GM19324 (cell line): ENCODE measurements around the gene OPTC.
"Not testable (repeated sequence)": the region's sequence is repeated elsewhere in the genome, so short reads cannot be mapped to it uniquely, and the experiment has no call there.

Experiments used
- ATAC-seq: cut with Tn5 transposase; IDR thresholded peaks from one replicate; pipeline ENCODE4 v1.9.1; 2021; ENCODE audit warnings: mild to moderate bottlenecking, moderate library complexity; ENCODE audit not compliant: unreplicated experiment, low FRiP score

Gene OPTC

DNA sequence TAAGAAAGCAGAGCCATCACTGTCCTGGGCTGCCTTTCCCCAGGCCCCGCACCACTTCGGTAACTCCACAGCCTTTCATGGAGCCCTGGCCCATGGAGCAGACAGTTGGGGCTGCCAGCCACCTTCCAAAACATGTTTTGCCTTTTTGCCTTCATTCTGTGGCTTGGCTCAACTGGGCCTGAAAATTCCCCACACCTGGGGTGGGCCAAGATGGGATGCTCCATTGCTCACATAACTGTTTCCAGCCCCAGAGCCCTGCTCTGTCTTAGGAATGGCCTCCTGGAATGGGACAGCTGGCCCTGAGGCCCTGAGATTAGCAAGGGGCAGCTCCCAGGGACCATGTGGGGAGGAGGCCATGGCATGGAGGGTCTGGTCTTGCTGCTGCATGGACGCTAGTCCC is 29.2 kb upstream of the OPTC start:
- ATAC-seq: no peak

DNA sequence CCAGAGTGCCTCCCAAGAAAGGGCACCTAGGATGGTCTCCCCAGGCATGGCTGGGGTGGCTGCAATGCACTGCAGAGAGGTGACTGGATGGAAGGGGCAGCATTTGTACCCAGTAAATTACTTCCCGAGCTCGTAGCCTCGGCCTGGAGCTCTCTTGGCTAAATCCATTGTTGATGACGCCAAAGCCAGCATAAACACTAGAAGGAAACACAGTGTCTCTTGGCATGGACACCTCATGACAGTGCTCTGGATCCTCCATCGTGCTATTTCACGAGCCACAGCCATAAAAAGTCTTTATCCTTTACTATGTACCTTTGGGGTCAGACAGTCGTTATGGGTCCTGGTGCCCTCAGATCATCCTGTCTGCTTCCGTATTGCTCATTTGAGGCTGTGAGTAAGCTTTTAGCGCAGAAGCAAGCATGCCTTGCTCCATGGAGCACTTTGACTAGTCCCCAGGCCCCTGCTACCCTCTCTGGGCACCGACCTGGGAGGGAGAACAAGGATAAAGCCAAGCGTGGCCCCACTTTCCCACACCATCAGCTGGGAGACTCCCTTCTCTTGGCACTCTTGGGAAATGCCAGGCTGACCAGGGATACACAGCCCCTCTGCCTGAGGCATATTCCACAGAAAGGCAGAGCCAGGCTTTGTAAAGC is 28.7 kb upstream of the OPTC start:
- no peak for ATAC-seq

- ATAC-seq: no peak
These were observed 28.0 kb upstream of the OPTC start for GRCh38 chr1:203465948-203466347.

GRCh38 chr1:203466906-203467549 is 26.9 kb upstream of the OPTC start:
- ATAC-seq: not testable (repeated sequence)

- ATAC-seq: no peak
These were observed 26.4 kb upstream of the OPTC start for GRCh38 chr1:203467550-203467921.

DNA sequence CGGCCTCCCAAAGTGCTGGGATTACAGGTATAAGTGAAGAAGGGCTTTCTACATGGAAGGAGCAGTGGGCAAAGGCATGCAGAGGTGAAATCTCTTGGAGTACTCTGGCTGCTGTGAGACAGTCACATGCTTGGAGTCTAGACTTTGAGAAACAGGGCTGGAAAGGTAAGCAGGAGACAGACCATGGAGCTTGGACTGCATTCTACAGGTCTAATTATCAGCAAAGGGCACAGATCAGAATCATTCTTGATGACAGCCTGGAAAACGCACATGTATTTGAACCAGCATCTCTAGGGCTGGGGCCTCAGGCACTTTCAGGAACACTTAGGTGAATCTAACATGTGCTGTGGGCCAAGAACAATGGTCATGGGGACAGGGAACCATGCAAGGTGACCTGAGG is 25.6 kb upstream of the OPTC start:
- no peak for ATAC-seq

DNA sequence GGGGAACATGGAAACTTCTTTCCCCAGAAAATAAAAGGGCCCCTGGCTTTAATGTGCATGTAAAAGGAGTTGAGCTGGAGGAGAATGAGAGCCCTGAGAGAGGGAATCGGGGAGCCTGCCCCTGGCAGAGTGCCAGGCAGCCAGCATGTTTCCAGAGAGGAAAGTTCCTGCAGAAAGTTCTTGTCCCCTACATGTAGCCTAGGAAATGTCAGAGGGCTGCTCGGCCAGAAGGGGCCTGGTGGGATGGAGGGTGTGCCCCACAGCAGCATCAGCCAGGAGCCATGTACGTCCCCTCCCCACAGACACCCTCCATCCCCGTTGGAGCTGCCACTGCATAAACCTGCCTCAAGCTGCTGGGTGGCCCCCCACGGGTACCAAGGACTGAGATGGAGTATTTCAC is 23.7 kb upstream of the OPTC start:
- no peak for ATAC-seq

- no peak for ATAC-seq
These were observed 22.1 kb upstream of the OPTC start for GRCh38 chr1:203471841-203472240.

- ATAC-seq: no peak
These were observed 20.7 kb upstream of the OPTC start for GRCh38 chr1:203473281-203473680.

DNA sequence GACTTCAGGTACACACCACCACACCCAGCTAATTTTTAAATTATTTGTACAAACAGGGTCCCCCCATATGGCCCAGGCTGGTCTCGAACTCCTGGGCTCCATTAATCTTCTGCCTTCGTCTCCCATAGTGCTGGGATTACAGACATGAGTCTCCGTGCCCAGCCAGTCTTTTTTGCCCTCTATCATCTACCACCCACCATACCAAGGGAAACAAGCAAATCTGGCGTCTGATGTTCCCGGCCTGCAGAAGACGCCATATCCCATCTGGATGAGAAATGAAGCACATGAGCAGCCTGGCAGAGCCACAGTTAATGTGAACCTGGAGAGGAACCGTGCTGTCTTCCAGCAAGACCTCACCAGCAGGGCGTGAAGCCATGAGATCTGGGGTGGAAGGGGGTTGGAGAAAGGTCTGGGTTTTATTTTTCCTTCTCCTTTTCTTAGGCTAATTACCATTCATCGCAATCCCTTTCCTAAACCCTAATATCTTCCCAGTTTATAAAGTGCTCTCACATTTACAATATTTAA is 20.1 kb upstream of the OPTC start:
- no peak for ATAC-seq

GRCh38 chr1:203475012-203475981 is 18.7 kb upstream of the OPTC start, which contains the start of gene PRELP:
TSS of gene PRELP (plus strand) at chr1:203475806. CDS start at chr1:203483185, 7,379 bp downstream.
- no peak for ATAC-seq

DNA sequence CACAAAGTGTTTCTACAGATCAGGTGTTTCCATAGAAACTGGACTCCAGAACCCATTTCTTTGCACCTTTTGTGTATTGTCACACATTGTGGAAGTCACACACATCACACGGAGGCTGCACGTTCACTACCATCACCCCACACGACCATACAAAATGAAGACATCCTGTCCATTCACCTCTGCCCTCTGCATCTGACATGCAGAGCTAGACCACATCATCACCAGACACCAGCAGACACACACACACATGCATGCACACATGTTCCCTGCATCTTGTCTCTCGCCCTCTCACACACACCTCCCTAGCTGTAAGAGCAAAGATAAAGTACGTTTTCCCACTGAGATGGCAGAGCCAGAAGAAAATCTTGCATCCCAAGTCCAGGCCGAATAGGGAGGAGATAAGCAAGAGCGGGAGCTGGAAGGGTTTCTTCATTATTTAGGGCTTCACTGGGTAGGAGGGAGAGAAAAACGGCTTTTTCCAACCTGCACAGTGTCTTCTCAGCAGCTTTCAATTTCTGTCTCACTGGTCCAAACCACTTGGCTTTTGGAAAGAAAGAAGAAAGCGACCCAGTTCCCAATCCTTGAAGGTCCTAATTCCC is 17.6 kb upstream of the OPTC start:
- no peak for ATAC-seq

DNA sequence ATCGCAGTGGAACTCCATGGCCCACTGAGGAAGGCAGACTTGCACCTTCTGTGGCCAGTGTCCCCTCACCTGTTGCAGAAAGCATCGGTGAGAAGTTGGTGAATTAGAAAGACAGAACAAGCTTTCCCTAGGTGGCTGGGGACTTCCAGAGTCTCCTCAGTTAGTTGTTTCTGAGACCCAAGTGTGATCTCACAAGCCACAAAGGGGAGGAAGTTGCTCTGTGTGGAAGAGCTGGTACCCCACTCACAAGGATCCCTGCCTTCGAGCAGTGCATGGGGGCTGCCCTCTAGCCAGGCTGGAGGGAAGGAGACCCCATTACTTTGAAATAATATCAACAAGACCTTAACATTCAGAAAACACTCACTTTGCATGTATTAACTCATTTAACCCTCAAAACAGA is 16.2 kb upstream of the OPTC start:
- ATAC-seq: no peak

DNA sequence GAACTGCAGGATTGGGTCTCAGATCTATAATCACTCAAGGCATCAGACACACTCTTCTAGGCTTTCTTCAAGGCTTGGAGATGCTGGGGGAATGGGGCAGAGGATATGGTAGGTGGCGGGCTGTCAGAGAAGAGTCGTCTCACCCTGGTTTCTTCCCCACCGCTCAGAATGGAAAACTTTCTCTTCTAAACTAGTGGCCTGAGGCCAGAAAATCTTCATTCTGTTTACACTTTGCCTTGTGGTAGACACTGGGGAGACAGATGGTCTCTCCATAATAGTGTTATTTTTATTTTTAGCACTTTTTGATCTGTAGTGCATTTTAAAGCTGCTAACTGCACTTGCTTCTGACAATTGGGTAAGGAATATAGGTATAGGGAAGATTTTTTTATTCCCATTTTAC is 15.7 kb upstream of the OPTC start:
- no peak for ATAC-seq

- ATAC-seq: no peak
These were observed 15.0 kb upstream of the OPTC start for GRCh38 chr1:203478986-203479385.

DNA sequence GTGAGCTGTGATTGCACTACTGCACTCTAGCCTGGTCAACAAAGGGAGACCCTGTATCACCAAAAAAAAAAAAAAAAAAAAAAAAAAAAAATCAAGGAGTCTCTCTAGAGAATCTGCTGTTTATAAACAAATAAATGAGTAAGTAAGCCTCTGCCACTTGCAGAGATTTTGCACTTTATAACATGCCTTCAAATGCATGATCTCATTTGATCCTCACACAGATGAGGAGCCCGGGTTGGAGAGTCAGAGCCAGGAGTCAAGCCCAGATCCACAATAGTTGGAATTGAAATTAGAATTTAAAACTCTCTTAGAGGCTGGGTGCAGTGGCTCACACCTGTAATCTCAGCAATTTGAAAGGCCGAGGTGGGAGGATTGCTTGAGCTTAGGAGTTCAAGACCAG is 14.3 kb upstream of the OPTC start:
- no peak for ATAC-seq

GRCh38 chr1:203480084-203480483 is 13.9 kb upstream of the OPTC start:
- no peak for ATAC-seq

DNA sequence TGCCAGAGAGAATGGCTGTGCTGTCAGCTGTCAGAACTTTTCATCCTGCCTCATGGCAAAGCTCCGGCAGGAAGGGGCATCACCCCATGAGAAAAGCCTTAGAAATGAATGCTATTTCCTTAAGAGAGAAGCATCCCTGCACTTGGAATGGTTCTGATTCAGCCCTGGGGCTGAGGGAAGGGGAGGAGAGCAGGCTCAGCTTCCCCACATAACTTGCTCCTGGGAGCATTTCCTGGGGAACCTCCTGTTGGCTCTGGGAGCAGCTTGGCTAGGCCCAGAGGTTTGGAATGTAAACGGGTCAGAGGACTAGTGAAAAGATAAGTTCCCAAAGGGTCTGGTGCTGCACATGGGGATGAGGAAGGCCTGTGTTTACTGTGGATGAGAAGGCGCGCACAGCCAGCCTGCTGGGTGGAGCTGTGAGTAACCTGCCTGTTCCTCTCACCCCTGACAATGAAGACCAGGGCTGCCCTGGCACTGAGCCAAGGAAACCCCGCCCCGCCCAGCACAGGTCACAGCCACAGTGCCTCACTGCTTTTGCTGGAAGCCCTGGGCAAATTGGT is 13.3 kb upstream of the OPTC start:
- no peak for ATAC-seq

DNA sequence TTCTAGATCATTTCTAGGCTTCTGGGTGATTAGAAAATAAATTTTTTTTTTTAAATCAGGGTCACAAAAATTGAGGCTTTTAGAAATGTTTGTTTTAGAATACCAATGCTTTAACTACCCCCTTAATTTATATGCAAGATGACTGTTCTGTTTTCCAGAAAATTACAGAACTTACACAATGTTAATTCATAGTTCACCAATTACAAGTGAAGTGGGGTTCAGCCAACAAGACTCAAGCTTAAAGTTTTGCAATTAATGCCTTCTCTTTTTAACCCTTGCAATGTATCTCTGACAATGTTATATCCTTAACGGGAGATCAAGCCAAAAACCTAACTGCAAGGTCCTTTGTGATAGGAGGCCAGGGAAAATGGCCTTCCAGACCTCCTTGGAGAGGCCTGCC is 12.8 kb upstream of the OPTC start:
- ATAC-seq: no peak

GRCh38 chr1:203486618-203487370 is 7.2 kb upstream of the OPTC start:
- no peak for ATAC-seq
